ENCODE results near the gene CPEB1.
A peak's percentile ranks its signal among the peaks of the same experiment; 100 is the strongest.

The CPEB1 gene

DNA sequence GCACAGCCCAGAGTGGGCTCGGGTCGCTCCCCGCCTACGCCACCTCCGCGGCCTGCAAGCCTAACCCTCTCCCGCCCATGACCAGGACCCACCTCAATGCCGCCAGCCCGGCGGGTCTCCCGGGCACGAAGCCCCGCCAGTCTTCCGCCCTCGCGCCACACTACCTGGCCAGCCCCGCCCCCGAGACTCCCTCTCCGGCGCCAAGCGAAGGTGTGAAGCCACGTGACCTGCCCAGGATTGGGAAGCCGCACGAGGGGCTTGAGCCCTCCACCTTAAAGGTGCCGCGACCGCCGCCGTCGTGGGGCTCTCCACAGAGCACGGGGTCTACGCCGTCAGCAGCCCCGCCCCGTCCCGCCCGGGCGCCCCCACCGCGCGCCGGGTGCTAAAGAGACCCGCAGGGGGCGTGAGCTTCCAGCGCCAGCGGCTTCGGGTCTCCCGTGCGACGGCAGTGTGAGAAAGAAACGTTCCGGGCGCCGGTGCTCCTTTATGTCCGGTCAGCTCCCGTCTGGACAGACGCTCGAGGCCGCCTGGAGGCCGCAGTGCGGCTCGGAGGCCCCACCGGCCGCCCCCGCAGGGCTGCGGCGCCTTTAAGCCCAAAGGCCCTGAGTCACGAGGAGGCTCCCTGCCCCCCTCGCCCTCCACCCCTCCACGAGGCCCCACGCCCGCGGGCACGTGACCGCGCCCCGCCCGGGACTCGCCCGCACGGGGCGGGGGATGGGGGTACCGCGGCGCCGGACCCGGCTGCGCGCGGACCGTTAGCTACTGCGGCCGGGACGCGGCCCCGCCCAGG is at the start of gene CPEB1:
CPEB1 (minus strand) TSS at position 319 of the 790 bp plus-strand sequence. CDS start 18,904 bp downstream, outside the sequence.
- DNase-seq (ENCODE audit: low spot score): peak; percentile 49

GRCh38 chr15:82692171-82692570 is 45.0 kb upstream of the CPEB1 start:
- DNase-seq (ENCODE audit: low spot score): no peak

DNA sequence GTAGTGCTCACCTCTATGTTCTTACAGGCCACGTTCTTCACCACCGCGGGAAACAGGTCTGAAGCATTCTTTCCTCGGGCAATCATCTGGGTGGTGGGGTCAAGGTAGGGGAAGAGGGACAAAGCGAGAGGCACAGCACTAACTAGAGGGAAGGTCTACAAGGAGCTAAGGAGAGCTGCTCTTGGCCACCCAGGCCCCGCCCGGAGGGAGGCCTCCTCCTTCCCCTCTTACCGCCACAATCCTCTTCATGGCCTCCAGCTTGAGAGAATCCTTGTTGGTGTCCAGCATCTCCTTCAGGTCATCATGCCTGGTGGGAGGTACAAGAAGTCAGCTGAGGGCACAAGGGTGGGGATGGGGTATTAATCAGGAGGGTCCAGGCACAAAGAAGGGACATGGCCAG is 42.0 kb upstream of the CPEB1 start:
- DNase-seq (ENCODE audit: low spot score): no peak

DNA sequence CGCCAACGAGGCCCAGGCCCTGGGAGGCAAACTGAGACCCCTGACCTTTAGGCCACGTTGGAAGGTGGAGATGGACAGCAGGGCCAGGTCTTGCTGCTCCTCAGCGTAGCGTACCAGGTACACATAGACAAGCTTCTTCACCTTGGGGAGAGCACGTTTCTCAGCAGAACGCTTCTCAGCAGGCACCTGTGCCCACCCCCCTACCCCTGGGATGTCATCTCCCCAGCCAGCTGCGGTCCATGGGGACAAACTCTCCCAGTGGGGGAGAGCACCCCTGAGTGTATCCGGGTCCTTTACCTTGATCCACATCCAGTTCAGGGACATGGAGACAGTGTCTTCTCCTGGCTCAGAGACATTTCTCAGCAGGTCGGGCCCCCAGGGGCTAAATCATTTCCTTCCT is 41.5 kb upstream of the CPEB1 start:
- no peak for DNase-seq (ENCODE audit: low spot score)

- no peak for DNase-seq (ENCODE audit: low spot score)
Measured at GRCh38 chr15:82681371-82681770, 34.2 kb upstream of the CPEB1 start.

DNA sequence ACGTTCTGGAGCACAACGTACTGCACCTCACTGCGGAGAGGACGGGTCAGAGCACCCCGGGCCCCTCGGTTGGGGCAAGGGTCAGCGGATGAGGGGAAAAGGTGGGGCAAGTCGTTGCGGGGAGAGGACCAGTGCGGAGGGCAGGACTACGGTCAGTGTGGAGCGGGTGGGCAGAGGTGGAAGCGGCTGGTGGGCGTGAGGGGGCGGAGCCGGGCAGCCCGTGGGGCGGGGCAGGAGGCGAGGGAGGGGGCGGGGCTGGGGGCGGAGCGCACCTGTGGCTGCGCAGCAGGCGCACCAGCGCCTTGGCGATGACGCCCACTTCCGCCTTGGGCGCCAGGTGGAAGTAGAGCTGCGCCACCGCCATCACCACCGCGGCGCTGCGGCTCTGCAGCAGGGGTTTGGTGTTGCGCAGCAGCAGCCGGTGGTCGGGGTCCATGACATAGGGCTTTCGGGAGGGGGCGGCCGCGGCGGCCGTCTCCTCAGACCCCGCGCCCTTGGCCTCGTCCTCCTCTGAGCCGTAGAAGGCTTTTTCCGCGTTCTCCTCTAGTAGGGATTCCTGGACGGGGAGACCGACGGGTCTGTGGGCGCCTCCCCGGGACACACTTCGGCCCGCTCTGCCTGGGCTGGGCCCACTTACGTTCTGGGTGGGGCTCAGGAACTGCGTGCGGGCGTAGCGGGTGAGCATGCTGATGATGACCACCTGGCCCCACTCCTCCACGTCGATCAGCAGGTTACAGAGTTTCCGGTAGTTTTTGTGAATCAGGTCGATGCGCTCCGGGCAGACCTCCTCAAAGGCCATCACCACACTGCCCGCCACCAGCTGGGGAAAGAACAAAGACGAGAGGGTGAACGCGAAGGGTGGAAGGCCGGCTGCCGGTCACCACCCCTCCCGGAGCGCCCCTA is 33.3 kb upstream of the CPEB1 start:
- peak; percentile 7 for DNase-seq (ENCODE audit: low spot score)

DNA sequence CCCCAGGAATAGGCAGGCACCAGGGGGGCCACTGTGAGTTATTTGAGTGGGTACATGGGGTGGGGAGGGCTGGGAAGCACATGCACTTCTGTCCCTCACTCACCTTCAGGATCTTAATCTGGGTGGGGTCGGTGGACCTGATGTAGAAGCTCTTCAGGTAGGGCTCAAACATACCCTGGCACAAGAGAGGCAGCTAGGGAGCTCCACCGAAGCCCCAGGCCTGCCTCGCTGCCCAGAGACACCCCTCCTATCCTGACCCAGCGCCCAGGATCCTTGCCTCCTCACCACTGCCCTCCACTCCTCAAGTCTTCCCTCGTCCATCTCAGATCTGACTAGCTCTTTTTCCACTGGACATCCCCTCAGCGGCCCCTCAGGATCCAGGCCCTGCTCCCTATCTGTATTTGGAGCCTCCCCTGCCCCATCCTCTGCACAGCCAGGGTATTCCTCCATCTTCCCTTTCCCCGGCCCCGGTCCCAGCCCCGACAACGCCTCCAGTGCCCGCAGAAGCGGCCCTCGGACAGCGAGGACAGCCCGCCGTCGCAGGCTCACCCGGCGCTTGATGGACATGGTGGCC is 32.5 kb upstream of the CPEB1 start:
- DNase-seq (ENCODE audit: low spot score): no peak

DNA sequence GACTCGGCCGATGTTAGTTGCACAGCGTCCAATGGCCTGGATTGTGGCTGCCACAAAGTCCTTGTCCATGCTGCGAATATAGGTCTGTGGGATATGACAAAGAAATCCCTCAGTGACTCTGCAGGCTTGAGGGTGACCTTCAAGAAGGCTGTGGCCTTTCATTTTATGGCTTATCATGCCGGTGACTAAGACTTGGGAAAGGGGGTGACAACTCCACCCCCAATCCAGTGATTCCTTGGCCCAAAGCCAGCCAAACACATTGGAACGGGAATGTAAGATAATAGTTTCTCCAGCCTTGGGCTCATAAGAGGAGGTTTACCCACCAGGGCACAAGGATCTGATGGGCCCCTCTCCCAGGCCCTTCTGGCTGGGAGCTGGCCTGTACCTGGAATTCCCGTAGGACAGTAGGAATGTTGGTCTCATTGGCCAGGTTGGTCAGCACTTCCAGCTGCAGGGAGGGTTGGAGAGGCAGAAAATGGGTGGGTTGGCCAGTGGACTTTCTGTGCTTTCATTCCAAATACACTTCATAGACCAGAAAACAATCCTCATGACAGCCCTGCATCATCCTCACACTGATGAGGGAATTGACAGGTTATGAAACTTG is 30.7 kb upstream of the CPEB1 start:
- no peak for DNase-seq (ENCODE audit: low spot score)

GRCh38 chr15:82674873-82675272 is 27.7 kb upstream of the CPEB1 start:
- DNase-seq (ENCODE audit: low spot score): no peak

- DNase-seq (ENCODE audit: low spot score): no peak
Measured at GRCh38 chr15:82670699-82671098, 23.5 kb upstream of the CPEB1 start.

- no peak for DNase-seq (ENCODE audit: low spot score)
Measured at GRCh38 chr15:82666606-82667005, 19.4 kb upstream of the CPEB1 start.

DNA sequence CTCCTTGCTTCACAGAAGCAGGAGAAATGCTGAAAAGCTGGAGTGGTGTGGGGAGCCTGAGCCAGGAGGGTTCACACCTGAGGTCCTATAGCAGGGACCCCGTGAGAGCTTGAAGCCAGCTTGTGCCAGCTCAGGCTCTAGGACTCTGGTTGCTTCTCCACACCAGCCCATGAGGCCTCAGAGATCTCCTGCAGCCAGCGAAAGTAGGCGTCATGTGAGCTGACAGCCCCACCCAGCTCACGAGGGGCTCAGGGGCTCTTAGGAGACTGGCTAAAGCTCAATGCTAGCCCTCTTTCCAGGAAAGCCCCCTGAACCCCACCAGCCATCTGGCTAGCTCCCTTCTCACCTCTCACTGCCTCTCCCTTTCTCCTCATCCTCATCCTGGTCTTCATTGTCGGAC is 16.9 kb upstream of the CPEB1 start:
- DNase-seq (ENCODE audit: low spot score): no peak

GRCh38 chr15:82663186-82663600 is 16.0 kb upstream of the CPEB1 start:
- peak; percentile 50 for DNase-seq (ENCODE audit: low spot score)

DNA sequence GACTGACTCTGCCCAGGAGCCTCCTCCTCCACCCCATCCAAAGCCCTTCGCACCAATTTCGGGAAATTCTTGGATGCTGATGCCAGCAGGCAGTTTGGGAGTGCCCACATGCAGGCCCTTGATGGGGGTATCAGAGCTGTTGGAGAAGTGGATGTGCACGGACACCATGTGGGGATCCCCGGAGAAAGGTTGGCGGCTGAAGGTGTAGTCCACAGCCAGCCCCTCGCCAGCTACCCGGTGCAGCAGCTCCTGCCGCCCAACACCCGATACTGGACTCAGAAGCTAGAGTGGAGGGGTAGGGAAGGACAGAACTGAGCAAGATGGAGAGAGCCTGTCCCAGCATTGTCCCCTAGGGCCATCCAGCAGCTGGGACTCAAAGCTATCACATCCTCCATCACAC is 15.5 kb upstream of the CPEB1 start:
- DNase-seq (ENCODE audit: low spot score): no peak

DNA sequence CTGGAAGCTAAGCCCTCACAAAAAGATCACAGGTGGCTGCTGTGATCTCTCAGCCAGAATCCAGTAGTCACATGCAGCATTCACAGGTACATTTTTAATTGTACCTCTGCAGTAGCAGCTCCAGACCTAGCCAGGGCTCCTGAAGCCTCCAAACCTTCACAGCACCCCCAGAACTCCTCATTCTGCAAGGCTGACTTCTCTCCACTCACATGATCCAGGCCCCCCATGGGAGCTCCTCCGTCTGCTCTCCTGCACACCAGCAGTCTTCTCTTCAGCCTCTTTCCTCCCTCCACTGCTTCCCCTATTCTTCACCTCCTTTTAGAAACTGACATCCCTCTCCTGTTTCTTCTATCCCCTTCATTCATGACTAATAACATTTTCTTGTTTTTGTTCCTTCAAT is 13.2 kb upstream of the CPEB1 start:
- DNase-seq (ENCODE audit: low spot score): no peak

GRCh38 chr15:82656641-82657266 is 9.6 kb upstream of the CPEB1 start:
- no peak for DNase-seq (ENCODE audit: low spot score)

GRCh38 chr15:82655606-82656005 is 8.4 kb upstream of the CPEB1 start:
- no peak for DNase-seq (ENCODE audit: low spot score)

- DNase-seq (ENCODE audit: low spot score): no peak
Measured at GRCh38 chr15:82653483-82654168, 6.5 kb upstream of the CPEB1 start.

- DNase-seq (ENCODE audit: low spot score): no peak
Measured at GRCh38 chr15:82651708-82652107, 4.5 kb upstream of the CPEB1 start.

GRCh38 chr15:82650046-82650670 is 3.0 kb upstream of the CPEB1 start:
- no peak for DNase-seq (ENCODE audit: low spot score)

All from COLO829 (cell line).